Right lobe of liver (tissue), 4 donors: ENCODE results near the gene TOM1.

Experiments used
- POLR2A ChIP-seq: fragments of 450-650 bp; IDR thresholded peaks from one replicate; pipeline ENCODE4 v1.6.1; 2017; ENCODE audit warnings: antibody characterized with exemption, mild to moderate bottlenecking
- TF ChIP-seq, protein P1 (sequence below), 4 donors: fragments of 200-600 bp in 3 of 4; fragments of 450-650 bp in 1 of 4; IDR thresholded peaks; one replicate each; pipeline versions ENCODE4 v1.5.1 to v1.8.0; 2016 to 2022; ENCODE audit warnings: antibody characterized with exemption in 4 of 4, mild to moderate bottlenecking in 2 of 4
- donor health status: DM: no; HTN: no; CAD: no.
- donor health status: DM: no; HTN: no; CAD: no.
- donor health status: DM: no; HTN: yes; CAD: no.

DNA sequence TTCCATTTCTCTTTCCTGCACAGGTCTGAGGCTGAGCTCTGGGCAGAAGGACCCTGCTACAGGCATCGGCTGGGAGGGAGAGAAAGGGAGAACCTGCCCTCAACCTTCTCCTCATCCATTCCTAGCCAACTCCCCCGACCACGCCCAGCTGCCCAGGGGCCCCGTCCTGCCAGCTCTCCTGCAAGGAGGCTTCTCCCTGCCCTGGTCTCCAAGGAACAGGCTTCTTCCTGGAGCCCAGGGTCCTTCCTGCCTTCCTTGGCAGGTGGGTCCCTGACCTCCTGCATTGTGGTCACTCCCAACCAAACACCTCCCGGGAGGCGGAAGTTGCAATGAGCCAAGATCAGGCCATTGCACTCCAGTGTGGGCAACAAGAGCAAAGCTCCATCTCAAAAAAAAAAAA, 68.7 kb downstream of the TOM1 start:
- TF ChIP-seq, protein P1, sequence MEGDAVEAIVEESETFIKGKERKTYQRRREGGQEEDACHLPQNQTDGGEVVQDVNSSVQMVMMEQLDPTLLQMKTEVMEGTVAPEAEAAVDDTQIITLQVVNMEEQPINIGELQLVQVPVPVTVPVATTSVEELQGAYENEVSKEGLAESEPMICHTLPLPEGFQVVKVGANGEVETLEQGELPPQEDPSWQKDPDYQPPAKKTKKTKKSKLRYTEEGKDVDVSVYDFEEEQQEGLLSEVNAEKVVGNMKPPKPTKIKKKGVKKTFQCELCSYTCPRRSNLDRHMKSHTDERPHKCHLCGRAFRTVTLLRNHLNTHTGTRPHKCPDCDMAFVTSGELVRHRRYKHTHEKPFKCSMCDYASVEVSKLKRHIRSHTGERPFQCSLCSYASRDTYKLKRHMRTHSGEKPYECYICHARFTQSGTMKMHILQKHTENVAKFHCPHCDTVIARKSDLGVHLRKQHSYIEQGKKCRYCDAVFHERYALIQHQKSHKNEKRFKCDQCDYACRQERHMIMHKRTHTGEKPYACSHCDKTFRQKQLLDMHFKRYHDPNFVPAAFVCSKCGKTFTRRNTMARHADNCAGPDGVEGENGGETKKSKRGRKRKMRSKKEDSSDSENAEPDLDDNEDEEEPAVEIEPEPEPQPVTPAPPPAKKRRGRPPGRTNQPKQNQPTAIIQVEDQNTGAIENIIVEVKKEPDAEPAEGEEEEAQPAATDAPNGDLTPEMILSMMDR (IDR thresholded peaks at IDR 0.05), result no peak
- no peak for TF ChIP-seq POLR2A
